WTC11 (cell line): Measurements from ENCODE around the gene IFRD1. TPM values are rescaled to one million over a fixed set of nuclear protein-coding genes. Genes with fewer than 3 reads are reported as not detected.

Experiments used
- ATAC-seq: fragments of 200-7000 bp; cut with Tn5 transposase; 2 replicates; pipeline ENCODE4 v1.10.0; 2021; ENCODE audit warnings: mild to moderate bottlenecking, moderate library complexity
- CTCF ChIA-PET: fragments of 300-600 bp; sonication (Branson Sonifier 250); formaldehyde crosslinking; loops from one replicate; lab custom pipeline; 2021; ENCODE audit warnings: antibody characterized with exemption; lab: Charles Lee
- POLR2A ChIA-PET: fragments of 350-600 bp; sonication (Branson Sonifier 250); formaldehyde crosslinking; loops from one replicate; lab custom pipeline; 2021; ENCODE audit warnings: antibody characterized with exemption; lab: Charles Lee
- DNase-seq: peaks from one replicate; pipeline ENCODE4 v3.0.0; 2021; ENCODE audit warnings: low spot score
- H3K27ac Mint-ChIP-seq: 2 replicates; pipeline ENCODE4 v1.8.0; 2021; ENCODE audit warnings: mixed read lengths
- H3K27me3 Mint-ChIP-seq: 2 replicates; pipeline ENCODE4 v1.8.0; 2021; ENCODE audit warnings: low read depth, mild to moderate bottlenecking, moderate library complexity, mixed read lengths
- H3K36me3 Mint-ChIP-seq: 2 replicates; pipeline ENCODE4 v1.8.0; 2021; ENCODE audit warnings: mixed read lengths
- H3K4me1 Mint-ChIP-seq: 2 replicates; pipeline ENCODE4 v1.8.0; 2022; ENCODE audit warnings: mixed read lengths
- H3K4me3 Mint-ChIP-seq: 2 replicates; pipeline ENCODE4 v1.8.0; 2021; ENCODE audit warnings: mild to moderate bottlenecking, moderate library complexity, mixed read lengths
- H3K9me3 Mint-ChIP-seq: 2 replicates; pipeline ENCODE4 v1.8.0; 2021; ENCODE audit warnings: mixed read lengths
- ATF1 ChIP-seq: sonication (generic); formaldehyde crosslinking; IDR thresholded peaks from 2 replicates; pipeline ENCODE4 v1.8.1; 2023; ENCODE audit warnings: mild to moderate bottlenecking, moderate library complexity, missing genetic modification reagents
- CBFB ChIP-seq: sonication (generic); formaldehyde crosslinking; IDR thresholded peaks from 2 replicates; pipeline ENCODE4 v1.8.1; 2022; ENCODE audit warnings: mild to moderate bottlenecking, low read depth, missing genetic modification reagents
- CREM ChIP-seq: sonication (generic); formaldehyde crosslinking; IDR thresholded peaks from 2 replicates; pipeline ENCODE4 v1.8.1; 2022; ENCODE audit warnings: mild to moderate bottlenecking, missing genetic modification reagents, moderate library complexity
- ELF4 ChIP-seq: sonication (generic); formaldehyde crosslinking; IDR thresholded peaks from 2 replicates; pipeline ENCODE4 v1.8.1; 2022; ENCODE audit warnings: low read depth, mild to moderate bottlenecking, moderate library complexity, missing genetic modification reagents
- ETV6 ChIP-seq: sonication (generic); formaldehyde crosslinking; IDR thresholded peaks from 2 replicates; pipeline ENCODE4 v1.8.1; 2022; ENCODE audit warnings: mild to moderate bottlenecking, missing genetic modification reagents
- FOXJ3 ChIP-seq: sonication (generic); formaldehyde crosslinking; IDR thresholded peaks from 2 replicates; pipeline ENCODE4 v1.9.0; 2021; ENCODE audit warnings: missing genetic modification reagents, mild to moderate bottlenecking, borderline replicate concordance
- FOXK1 ChIP-seq: sonication (generic); formaldehyde crosslinking; IDR thresholded peaks from 2 replicates; pipeline ENCODE4 v1.8.0; 2022; ENCODE audit warnings: mild to moderate bottlenecking, moderate library complexity, missing genetic modification reagents
- NR2C2 ChIP-seq: sonication (generic); formaldehyde crosslinking; IDR thresholded peaks from 2 replicates; pipeline ENCODE4 v1.8.0; 2022; ENCODE audit warnings: mild to moderate bottlenecking, missing genetic modification reagents
- NR3C1 ChIP-seq: sonication (generic); formaldehyde crosslinking; conservative IDR thresholded peaks from 2 replicates; pipeline ENCODE4 v1.8.1; 2023; ENCODE audit warnings: low read depth, mild to moderate bottlenecking, missing genetic modification reagents
- SP1 ChIP-seq: sonication (generic); formaldehyde crosslinking; conservative IDR thresholded peaks from 2 replicates; pipeline ENCODE4 v1.8.1; 2022; ENCODE audit warnings: missing genetic modification reagents
- ZBTB21 ChIP-seq: sonication (generic); formaldehyde crosslinking; IDR thresholded peaks from 2 replicates; pipeline ENCODE4 v1.8.1; 2023; ENCODE audit warnings: mild to moderate bottlenecking, missing genetic modification reagents, borderline replicate concordance
- ZNF121 ChIP-seq: sonication (generic); formaldehyde crosslinking; IDR thresholded peaks from 2 replicates; pipeline ENCODE4 v1.8.0; 2023; ENCODE audit warnings: missing genetic modification reagents
- ZNF263 ChIP-seq: sonication (generic); formaldehyde crosslinking; IDR thresholded peaks from 2 replicates; pipeline ENCODE4 v1.8.1; 2022; ENCODE audit warnings: low read depth, mild to moderate bottlenecking, moderate library complexity, missing genetic modification reagents
- ZNF671 ChIP-seq: fragments of 250-450 bp; sonication (Bioruptor Pico); IDR thresholded peaks from 2 replicates; pipeline ENCODE4 v1.8.0; 2021; ENCODE audit warnings: mild to moderate bottlenecking
- total RNA-seq: library from RNA; stranded (reverse); gene quantifications from 3 replicates; pipeline ENCODE4 v1.2.3, GENCODE V29; 2021
- TF ChIP-seq, protein P1 (sequence below): fragments of 250-450 bp; sonication (Bioruptor Pico); IDR thresholded peaks from 2 replicates; pipeline ENCODE4 v1.9.0; 2021; ENCODE audit warnings: moderate library complexity, mild to moderate bottlenecking, inconsistent platforms, borderline replicate concordance
- TF ChIP-seq, protein P2 (sequence below): sonication (generic); formaldehyde crosslinking; IDR thresholded peaks from 2 replicates; pipeline ENCODE4 v1.8.1; 2022; ENCODE audit warnings: low read depth, mild to moderate bottlenecking, moderate library complexity, missing genetic modification reagents, borderline replicate concordance
- TF ChIP-seq, protein P3 (sequence below): fragments of 250-450 bp; sonication (Bioruptor Pico); IDR thresholded peaks from 2 replicates; pipeline ENCODE4 v1.9.0; 2021; ENCODE audit warnings: mild to moderate bottlenecking, borderline replicate concordance
- TF ChIP-seq, protein P4 (sequence below): fragments of 250-450 bp; sonication (Bioruptor Pico); IDR thresholded peaks from 2 replicates; pipeline ENCODE4 v1.9.0; 2021; ENCODE audit warnings: mild to moderate bottlenecking
- TF ChIP-seq, protein P5 (sequence below): sonication (generic); formaldehyde crosslinking; IDR thresholded peaks from 2 replicates; pipeline ENCODE4 v1.8.0; 2022; ENCODE audit warnings: mild to moderate bottlenecking, missing genetic modification reagents
- TF ChIP-seq, protein P6 (sequence below): sonication (generic); formaldehyde crosslinking; IDR thresholded peaks from 2 replicates; pipeline ENCODE4 v1.8.1; 2022; ENCODE audit warnings: mild to moderate bottlenecking, moderate library complexity, missing genetic modification reagents
- TF ChIP-seq, protein P7 (sequence below): sonication (generic); formaldehyde crosslinking; IDR thresholded peaks from 2 replicates; pipeline ENCODE4 v1.8.1; 2023; ENCODE audit warnings: mild to moderate bottlenecking, moderate library complexity, missing genetic modification reagents

IFRD1 gene
- total RNA-seq, 1 experiment from 2014 or later: 31.2 TPM

DNA sequence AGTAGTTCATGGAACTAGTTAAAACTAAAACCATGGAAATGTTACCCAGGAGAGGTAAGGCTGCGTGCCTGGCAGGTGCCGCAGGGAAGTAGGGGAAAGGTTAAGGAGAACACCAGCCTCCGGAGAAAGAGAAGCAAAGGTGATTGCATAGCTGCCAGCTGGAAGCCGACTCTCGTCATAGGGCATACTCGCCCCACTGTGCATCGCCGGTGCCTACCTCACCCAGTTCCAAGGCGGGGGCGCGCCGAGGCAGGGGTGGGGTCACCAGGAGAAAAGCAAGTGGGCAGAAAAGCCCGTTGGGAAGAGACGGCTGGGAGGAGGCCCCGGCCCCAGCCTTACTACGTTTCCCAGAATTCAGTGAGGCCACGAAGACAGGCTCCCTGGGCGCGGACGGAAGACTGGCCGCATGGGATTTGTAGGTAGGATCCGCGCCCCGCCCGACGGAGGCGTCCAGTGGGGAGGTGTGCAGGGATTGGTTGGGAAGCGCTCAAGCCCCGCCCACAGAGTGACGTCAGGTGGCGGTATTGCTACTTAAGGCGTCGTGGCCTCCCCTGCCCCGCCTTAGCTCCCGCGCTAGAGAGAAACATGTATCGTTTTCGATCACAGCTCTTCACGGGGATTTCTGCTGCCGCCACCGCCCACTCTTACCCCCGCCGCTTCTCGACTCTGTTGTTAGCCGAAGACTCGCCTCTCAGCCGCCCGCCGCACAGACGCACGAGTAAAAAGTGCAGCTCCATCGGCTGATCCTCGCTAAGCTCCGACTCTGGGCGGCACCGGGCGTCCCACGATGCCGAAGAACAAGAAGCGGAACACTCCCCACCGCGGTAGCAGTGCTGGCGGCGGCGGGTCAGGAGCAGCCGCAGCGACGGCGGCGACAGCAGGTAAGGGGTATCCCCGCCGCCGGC, at the start of gene IFRD1 (continued):
- TF ChIP-seq, protein P1, sequence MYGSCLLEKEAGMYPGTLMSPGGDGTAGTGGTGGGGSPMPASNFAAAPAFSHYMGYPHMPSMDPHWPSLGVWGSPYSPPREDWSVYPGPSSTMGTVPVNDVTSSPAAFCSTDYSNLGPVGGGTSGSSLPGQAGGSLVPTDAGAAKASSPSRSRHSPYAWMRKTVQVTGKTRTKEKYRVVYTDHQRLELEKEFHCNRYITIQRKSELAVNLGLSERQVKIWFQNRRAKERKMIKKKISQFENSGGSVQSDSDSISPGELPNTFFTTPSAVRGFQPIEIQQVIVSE (CRISPR knock-in tag): no peak
- TF ChIP-seq NR2C2 (CRISPR knock-in tag) (no peak), ZBTB21 (CRISPR knock-in tag) (no peak), ZNF671 (CRISPR knock-in tag) (peak; percentile 29; the same call in 1 of the 2 replicates), ZNF263 (CRISPR knock-in tag) (no peak), SP1 (CRISPR knock-in tag) (peak; percentile 91), ETV6 (no peak; the same call in 1 of the 2 replicates), CREM (CRISPR knock-in tag) (peak; percentile 58)
- TF ChIP-seq, protein P2, sequence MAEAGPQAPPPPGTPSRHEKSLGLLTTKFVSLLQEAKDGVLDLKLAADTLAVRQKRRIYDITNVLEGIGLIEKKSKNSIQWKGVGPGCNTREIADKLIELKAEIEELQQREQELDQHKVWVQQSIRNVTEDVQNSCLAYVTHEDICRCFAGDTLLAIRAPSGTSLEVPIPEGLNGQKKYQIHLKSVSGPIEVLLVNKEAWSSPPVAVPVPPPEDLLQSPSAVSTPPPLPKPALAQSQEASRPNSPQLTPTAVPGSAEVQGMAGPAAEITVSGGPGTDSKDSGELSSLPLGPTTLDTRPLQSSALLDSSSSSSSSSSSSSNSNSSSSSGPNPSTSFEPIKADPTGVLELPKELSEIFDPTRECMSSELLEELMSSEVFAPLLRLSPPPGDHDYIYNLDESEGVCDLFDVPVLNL: 0 out of 2 replicates have a peak, but pooled peaks have one; percentile 17

DNA sequence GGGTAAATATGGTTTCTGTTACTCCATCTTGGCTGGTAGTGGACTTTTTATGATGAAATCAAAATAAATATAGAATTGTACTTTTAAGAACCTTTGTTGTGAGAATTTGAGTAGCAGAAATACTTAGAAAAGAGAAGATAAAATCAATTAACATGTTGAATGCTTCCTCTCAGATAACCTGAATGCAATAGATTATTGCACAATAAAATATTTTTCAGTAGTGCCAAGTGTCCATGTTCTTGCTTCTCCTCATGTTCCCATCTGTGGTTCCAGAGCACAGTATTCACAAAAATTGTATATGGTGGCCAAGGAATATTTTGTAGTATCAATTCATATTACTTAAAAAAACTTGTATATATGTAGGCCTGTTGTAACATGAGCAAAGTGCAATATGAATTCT, 45.9 kb upstream of the IFRD1 start:
- no peaks in the 10 kb centered on the region for H3K9me3 Mint-ChIP-seq
- H3K27ac Mint-ChIP-seq: no peak overlapping the region
- TF ChIP-seq FOXK1: no peak
- no peak for TF ChIP-seq ZNF671 (CRISPR knock-in tag)
- TF ChIP-seq ZNF121 (CRISPR knock-in tag): no peak
- TF ChIP-seq, protein P3, sequence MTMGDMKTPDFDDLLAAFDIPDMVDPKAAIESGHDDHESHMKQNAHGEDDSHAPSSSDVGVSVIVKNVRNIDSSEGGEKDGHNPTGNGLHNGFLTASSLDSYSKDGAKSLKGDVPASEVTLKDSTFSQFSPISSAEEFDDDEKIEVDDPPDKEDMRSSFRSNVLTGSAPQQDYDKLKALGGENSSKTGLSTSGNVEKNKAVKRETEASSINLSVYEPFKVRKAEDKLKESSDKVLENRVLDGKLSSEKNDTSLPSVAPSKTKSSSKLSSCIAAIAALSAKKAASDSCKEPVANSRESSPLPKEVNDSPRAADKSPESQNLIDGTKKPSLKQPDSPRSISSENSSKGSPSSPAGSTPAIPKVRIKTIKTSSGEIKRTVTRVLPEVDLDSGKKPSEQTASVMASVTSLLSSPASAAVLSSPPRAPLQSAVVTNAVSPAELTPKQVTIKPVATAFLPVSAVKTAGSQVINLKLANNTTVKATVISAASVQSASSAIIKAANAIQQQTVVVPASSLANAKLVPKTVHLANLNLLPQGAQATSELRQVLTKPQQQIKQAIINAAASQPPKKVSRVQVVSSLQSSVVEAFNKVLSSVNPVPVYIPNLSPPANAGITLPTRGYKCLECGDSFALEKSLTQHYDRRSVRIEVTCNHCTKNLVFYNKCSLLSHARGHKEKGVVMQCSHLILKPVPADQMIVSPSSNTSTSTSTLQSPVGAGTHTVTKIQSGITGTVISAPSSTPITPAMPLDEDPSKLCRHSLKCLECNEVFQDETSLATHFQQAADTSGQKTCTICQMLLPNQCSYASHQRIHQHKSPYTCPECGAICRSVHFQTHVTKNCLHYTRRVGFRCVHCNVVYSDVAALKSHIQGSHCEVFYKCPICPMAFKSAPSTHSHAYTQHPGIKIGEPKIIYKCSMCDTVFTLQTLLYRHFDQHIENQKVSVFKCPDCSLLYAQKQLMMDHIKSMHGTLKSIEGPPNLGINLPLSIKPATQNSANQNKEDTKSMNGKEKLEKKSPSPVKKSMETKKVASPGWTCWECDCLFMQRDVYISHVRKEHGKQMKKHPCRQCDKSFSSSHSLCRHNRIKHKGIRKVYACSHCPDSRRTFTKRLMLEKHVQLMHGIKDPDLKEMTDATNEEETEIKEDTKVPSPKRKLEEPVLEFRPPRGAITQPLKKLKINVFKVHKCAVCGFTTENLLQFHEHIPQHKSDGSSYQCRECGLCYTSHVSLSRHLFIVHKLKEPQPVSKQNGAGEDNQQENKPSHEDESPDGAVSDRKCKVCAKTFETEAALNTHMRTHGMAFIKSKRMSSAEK (CRISPR knock-in tag): no peak
- TF ChIP-seq, protein P4, sequence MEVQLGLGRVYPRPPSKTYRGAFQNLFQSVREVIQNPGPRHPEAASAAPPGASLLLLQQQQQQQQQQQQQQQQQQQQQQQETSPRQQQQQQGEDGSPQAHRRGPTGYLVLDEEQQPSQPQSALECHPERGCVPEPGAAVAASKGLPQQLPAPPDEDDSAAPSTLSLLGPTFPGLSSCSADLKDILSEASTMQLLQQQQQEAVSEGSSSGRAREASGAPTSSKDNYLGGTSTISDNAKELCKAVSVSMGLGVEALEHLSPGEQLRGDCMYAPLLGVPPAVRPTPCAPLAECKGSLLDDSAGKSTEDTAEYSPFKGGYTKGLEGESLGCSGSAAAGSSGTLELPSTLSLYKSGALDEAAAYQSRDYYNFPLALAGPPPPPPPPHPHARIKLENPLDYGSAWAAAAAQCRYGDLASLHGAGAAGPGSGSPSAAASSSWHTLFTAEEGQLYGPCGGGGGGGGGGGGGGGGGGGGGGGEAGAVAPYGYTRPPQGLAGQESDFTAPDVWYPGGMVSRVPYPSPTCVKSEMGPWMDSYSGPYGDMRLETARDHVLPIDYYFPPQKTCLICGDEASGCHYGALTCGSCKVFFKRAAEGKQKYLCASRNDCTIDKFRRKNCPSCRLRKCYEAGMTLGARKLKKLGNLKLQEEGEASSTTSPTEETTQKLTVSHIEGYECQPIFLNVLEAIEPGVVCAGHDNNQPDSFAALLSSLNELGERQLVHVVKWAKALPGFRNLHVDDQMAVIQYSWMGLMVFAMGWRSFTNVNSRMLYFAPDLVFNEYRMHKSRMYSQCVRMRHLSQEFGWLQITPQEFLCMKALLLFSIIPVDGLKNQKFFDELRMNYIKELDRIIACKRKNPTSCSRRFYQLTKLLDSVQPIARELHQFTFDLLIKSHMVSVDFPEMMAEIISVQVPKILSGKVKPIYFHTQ (CRISPR knock-in tag): no peak
- TF ChIP-seq NR3C1 (CRISPR knock-in tag): no peak
- TF ChIP-seq, protein P5, sequence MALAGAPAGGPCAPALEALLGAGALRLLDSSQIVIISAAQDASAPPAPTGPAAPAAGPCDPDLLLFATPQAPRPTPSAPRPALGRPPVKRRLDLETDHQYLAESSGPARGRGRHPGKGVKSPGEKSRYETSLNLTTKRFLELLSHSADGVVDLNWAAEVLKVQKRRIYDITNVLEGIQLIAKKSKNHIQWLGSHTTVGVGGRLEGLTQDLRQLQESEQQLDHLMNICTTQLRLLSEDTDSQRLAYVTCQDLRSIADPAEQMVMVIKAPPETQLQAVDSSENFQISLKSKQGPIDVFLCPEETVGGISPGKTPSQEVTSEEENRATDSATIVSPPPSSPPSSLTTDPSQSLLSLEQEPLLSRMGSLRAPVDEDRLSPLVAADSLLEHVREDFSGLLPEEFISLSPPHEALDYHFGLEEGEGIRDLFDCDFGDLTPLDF (CRISPR knock-in tag): no peak
- TF ChIP-seq, protein P6, sequence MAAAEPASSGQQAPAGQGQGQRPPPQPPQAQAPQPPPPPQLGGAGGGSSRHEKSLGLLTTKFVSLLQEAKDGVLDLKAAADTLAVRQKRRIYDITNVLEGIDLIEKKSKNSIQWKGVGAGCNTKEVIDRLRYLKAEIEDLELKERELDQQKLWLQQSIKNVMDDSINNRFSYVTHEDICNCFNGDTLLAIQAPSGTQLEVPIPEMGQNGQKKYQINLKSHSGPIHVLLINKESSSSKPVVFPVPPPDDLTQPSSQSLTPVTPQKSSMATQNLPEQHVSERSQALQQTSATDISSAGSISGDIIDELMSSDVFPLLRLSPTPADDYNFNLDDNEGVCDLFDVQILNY: no peak
- TF ChIP-seq, protein P7, sequence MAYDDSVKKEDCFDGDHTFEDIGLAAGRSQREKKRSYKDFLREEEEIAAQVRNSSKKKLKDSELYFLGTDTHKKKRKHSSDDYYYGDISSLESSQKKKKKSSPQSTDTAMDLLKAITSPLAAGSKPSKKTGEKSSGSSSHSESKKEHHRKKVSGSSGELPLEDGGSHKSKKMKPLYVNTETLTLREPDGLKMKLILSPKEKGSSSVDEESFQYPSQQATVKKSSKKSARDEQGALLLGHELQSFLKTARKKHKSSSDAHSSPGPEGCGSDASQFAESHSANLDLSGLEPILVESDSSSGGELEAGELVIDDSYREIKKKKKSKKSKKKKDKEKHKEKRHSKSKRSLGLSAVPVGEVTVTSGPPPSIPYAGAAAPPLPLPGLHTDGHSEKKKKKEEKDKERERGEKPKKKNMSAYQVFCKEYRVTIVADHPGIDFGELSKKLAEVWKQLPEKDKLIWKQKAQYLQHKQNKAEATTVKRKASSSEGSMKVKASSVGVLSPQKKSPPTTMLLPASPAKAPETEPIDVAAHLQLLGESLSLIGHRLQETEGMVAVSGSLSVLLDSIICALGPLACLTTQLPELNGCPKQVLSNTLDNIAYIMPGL (CRISPR knock-in tag): no peak
- no peak for TF ChIP-seq ELF4 (CRISPR knock-in tag)
- no peak for TF ChIP-seq FOXJ3 (CRISPR knock-in tag)
- TF ChIP-seq CBFB (CRISPR knock-in tag): no peak
- no peak for TF ChIP-seq ATF1 (CRISPR knock-in tag)
- H3K36me3 Mint-ChIP-seq: no peaks in the 10 kb centered on the region
- ChIA-PET POLR2A (no interaction called here), CTCF (no interaction called here)
- no peaks in the 10 kb centered on the region for H3K4me1 Mint-ChIP-seq
- ATAC-seq (no peak), DNase-seq (no peak)
- H3K4me3 Mint-ChIP-seq: no peak overlapping the region
- H3K27me3 Mint-ChIP-seq: no peaks in the 10 kb centered on the region
